ENCODE measurements around the gene GALNT14. TPM values are rescaled to one million over a fixed set of nuclear protein-coding genes. Genes with fewer than 3 reads are reported as not detected.

Gene GALNT14
- total RNA-seq, result not detected in 2 replicates

GRCh38 chr2:31138037-31138962 lies at the start of gene GALNT14:
Gene GALNT14 (minus strand): TSS chr2:31138440. CDS start chr2:31138086, 354 bp downstream.

Other genes with a start within 250 kb of the GALNT14 start
- gene CAPN14, start 79.1 kb upstream of the GALNT14 start, total RNA-seq, result under 0.01 and 0.11 TPM in 2 replicates
- gene EHD3, start 95.7 kb upstream of the GALNT14 start, total RNA-seq, result 10.2 and 15.7 TPM in 2 replicates